HL-60 (cell line): Measurements from ENCODE around the gene IFNA13.

Experiments used
- DNase-seq, 2 experiments: peaks; one replicate each; pipeline ENCODE4 v3.0.0-alpha.2; 2010 to 2020; ENCODE audit warnings: low read depth in 1 of 2, low spot score in 1 of 2
- H3K27ac ChIP-seq: fragments of 250-450 bp; sonication (Bioruptor Pico); replicated peaks from 2 replicates; pipeline ENCODE4 v1.5.1; 2020; ENCODE audit warnings: mild to moderate bottlenecking, moderate library complexity
- H3K27me3 ChIP-seq: fragments of 250-450 bp; sonication (Bioruptor Pico); 2 replicates; pipeline ENCODE4 v1.5.1; 2021; ENCODE audit warnings: mild to moderate bottlenecking, moderate library complexity; ENCODE audit not compliant: insufficient read depth, poor library complexity, severe bottlenecking
- H3K4me3 ChIP-seq: replicated peaks from 2 replicates; pipeline ENCODE4 v1.5.1; 2011; ENCODE audit warnings: mild to moderate bottlenecking, control low read depth, low read length; ENCODE audit not compliant: insufficient read depth
- GABPA ChIP-seq: IDR thresholded peaks from 2 replicates; pipeline ENCODE4 v1.6.1; 2012; ENCODE audit warnings: low read depth
- POLR2AphosphoS5 ChIP-seq: IDR thresholded peaks from 2 replicates; pipeline ENCODE4 v1.6.1; 2012; ENCODE audit warnings: low read depth
- SPI1 ChIP-seq: IDR thresholded peaks from 2 replicates; pipeline ENCODE4 v1.6.1; 2012; ENCODE audit warnings: low read depth, mild to moderate bottlenecking, borderline replicate concordance
- TF ChIP-seq, protein P1 (sequence below): IDR thresholded peaks from one replicate; pipeline ENCODE4 v1.5.1; 2011; ENCODE audit warnings: low read length, control low read depth, inconsistent platforms; ENCODE audit not compliant: insufficient read depth
- TF ChIP-seq, protein P2 (sequence below): IDR thresholded peaks from 2 replicates; pipeline ENCODE4 v1.6.1; 2012; ENCODE audit warnings: low read depth; ENCODE audit not compliant: insufficient replicate concordance

Gene IFNA13

DNA sequence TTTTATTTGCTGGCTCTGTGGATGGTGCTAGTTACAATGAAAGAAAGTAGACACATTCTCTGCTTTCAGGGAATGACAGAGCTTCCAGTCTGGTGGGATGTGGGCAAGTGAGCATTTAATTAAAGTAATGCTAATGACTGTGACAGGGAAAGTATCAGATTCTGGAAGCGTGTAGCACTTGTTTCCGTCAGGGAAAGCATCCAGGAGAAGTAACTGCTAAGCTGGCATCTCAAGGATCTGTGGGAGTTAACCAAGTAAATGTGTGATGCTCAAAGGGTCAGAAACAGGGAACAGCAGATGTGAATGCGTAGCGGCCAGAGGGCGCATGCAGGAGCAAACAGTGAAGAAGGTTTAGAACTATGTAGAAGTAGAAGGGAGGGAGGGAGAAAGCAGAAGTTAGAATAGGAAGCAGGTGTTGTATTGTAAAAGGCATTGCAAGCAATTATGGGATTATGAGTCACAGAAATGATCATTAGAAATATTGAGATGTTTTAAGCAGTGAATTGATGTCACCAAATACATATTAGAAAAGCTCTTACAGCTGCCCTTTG is 44.9 kb downstream of the IFNA13 start:
- DNase-seq = peak in 1 of 2 experiments; percentile 43
- Histone ChIP-seq H3K27me3 (no peaks in the 10 kb centered on the region), H3K27ac (no peak overlapping the region), H3K4me3 (no peak overlapping the region)
- no peak for TF ChIP-seq SPI1
- TF ChIP-seq GABPA = no peak
- TF ChIP-seq, protein P1, sequence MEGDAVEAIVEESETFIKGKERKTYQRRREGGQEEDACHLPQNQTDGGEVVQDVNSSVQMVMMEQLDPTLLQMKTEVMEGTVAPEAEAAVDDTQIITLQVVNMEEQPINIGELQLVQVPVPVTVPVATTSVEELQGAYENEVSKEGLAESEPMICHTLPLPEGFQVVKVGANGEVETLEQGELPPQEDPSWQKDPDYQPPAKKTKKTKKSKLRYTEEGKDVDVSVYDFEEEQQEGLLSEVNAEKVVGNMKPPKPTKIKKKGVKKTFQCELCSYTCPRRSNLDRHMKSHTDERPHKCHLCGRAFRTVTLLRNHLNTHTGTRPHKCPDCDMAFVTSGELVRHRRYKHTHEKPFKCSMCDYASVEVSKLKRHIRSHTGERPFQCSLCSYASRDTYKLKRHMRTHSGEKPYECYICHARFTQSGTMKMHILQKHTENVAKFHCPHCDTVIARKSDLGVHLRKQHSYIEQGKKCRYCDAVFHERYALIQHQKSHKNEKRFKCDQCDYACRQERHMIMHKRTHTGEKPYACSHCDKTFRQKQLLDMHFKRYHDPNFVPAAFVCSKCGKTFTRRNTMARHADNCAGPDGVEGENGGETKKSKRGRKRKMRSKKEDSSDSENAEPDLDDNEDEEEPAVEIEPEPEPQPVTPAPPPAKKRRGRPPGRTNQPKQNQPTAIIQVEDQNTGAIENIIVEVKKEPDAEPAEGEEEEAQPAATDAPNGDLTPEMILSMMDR = no peak
- no peak for TF ChIP-seq POLR2AphosphoS5
- TF ChIP-seq, protein P2, sequence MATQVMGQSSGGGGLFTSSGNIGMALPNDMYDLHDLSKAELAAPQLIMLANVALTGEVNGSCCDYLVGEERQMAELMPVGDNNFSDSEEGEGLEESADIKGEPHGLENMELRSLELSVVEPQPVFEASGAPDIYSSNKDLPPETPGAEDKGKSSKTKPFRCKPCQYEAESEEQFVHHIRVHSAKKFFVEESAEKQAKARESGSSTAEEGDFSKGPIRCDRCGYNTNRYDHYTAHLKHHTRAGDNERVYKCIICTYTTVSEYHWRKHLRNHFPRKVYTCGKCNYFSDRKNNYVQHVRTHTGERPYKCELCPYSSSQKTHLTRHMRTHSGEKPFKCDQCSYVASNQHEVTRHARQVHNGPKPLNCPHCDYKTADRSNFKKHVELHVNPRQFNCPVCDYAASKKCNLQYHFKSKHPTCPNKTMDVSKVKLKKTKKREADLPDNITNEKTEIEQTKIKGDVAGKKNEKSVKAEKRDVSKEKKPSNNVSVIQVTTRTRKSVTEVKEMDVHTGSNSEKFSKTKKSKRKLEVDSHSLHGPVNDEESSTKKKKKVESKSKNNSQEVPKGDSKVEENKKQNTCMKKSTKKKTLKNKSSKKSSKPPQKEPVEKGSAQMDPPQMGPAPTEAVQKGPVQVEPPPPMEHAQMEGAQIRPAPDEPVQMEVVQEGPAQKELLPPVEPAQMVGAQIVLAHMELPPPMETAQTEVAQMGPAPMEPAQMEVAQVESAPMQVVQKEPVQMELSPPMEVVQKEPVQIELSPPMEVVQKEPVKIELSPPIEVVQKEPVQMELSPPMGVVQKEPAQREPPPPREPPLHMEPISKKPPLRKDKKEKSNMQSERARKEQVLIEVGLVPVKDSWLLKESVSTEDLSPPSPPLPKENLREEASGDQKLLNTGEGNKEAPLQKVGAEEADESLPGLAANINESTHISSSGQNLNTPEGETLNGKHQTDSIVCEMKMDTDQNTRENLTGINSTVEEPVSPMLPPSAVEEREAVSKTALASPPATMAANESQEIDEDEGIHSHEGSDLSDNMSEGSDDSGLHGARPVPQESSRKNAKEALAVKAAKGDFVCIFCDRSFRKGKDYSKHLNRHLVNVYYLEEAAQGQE = no peak

DNA sequence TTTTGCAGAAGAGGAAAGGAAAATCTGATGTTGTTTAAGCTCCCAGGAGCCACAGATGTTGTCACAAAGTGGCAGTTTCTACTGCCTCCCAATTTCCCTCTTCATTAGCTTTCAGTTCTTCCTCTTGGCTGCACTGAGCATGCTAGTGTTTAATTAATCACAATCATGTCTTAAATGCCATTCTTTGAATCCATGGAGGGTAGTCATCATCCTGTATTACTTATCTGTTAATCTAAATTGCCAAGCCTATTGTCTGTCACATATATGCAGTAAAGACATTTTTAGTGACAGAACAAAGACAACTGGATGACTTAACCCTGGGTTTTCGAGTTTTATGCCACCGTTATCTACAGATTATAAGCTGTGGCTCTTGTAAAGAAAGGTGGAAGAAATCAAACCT is 47.4 kb downstream of the IFNA13 start:
- H3K27me3 ChIP-seq = no peaks in the 10 kb centered on the region
- DNase-seq = no peak
- no peak overlapping the region for H3K27ac ChIP-seq
- TF ChIP-seq SPI1 (no peak), GABPA (no peak), POLR2AphosphoS5 (no peak)
- TF ChIP-seq, protein P1 = no peak
- TF ChIP-seq, protein P2 = no peak
- H3K4me3 ChIP-seq = no peak overlapping the region

DNA sequence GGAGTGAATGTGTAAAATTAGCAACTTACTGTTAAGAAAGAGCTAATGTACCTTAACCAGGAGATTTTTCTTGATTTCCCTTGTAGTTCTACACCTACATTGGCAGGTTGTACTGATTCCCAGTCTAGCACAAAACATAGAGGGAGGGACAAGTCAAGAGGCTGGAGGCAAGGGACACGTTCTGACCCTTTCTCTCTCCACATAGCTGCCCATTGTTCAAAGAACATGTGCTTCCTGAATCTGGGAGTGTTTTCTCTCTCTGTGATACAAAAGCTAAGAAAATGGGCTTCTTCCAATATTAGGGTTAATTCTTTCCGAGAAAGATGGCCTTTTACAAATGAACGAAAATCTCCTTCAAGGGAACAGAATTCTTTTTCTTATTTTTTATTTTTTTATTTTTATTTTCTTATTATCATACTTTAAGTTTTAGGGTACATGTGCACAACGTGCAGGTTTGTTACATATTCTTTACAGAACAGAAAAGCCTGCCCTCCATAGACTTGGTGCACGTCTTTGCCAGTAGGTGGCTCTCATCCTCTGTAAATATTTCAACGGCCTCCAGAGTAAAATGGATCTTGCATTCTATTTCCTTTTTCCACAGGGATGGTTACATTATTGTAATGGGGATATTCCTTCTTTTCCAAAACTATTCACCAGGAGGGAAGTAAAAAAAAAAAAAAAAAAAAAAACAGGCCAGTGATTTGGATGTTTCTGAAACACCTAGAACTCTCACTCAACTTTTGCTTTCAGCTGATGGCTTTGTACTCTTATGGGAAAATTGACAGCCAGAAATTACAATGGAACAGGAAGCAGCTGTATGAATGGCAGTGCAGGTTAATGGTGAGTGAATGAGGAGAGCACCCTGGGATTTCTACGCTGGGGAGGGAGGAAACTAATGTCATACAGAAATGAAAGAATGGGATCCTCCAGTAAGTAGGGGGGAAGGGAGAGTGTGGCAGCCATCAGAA is 49.6 kb downstream of the IFNA13 start:
- no peaks in the 10 kb centered on the region for H3K27me3 ChIP-seq
- H3K27ac ChIP-seq = no peak overlapping the region
- no peak overlapping the region for H3K4me3 ChIP-seq
- no peak for TF ChIP-seq GABPA
- TF ChIP-seq, protein P1 = peak; percentile 27
- TF ChIP-seq, protein P2 = no peak
- no peak for DNase-seq
